DMS 273 (cell line): ENCODE results near the gene JMJD1C.
"Not testable (repeated sequence)": the region's sequence is repeated elsewhere in the genome, so short reads cannot be mapped to it uniquely, and the experiment has no call there.

Source experiments
- DNase-seq: peaks from one replicate; lab custom pipeline; 2025; ENCODE audit not compliant: unreplicated experiment; lab: John Stamatoyannopoulos, UW

JMJD1C gene

DNA sequence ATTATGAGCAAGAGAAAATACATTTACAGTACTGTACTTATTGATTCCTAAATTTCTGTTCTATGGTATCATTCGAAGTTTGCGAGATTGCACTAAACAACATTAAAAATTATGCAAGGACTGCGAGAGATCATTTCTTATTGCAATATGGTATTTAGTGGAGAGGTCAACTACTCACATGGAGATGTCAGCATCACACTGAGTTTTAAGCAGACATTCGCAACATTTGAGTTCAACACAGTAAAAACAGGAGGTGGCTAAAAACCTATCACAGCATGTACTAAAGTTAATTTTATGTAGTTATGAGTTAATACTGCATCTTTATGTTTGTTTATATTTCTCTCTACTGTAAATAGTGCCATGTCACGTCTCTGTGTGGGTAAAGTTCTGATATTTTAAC lies 53.5 kb downstream of the JMJD1C start:
- no peak for DNase-seq

DNA sequence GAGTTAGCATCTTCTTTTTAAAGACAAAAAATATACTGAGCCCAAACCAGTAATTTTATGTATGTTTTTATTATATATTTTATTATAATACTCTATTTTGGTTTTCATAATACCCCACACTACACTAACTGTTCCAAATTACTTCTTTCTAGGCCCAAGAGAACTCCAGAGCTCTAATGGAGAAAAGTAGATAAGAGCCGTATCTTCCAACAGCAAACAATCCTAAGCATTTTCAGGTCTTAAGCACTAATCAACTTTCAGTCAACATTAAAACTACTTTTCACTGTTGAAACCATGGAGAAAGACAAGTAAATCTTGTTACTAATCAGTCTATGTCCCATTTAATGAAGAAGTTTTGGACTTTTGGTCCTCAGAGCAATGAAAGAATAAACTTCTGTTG lies 55.1 kb downstream of the JMJD1C start:
- no peak for DNase-seq

- DNase-seq, result no peak
Observed at GRCh38 chr10:63409465-63410027, 56.2 kb downstream of the JMJD1C start.

DNA sequence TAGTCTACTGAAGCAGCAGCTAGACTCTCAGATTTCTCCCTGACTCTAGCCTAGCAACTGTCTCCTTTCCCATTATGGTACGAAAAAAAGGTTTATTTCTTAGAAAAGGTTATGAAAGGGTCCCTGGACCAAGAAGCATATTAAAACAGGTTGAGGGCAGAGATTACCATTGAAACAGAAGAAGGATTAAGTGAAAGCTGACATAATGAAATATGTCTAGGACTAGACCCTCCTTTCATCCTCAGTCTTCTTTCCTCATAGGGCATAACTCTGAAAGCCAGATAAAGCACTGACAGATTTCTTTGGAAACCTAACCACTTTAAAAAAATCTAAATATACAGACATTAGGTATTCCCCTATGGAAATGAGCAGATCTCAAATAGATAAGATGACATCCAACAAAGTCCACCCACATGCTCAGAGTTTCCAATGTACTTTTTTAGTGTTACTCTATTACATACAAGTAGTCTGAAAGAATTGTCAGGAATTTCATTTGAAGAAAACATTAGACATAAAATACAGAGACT lies 58.6 kb downstream of the JMJD1C start:
- DNase-seq, result no peak

GRCh38 chr10:63396133-63396761 lies 69.5 kb downstream of the JMJD1C start:
- no peak for DNase-seq

DNA sequence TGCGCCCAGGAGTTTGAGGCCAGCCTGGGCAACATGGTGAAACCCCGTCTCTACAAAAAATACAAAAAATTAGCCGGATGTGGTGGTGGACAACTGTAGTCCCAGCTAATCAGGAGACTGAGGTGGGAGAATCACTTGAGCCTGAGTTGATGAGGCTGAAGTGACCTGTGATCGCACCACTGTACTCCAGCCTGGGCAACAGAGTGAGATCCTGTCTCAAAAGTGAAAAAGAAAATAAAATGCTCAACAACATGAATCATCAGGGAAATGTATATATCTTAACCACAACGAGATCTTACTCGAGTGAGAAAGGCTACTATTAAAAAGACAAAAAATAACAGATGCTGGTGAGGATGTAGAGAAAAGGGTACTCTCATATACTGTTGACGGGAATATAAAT lies 72.7 kb downstream of the JMJD1C start:
- no peak for DNase-seq

- no peak for DNase-seq
Observed at GRCh38 chr10:63392224-63392623, 73.6 kb downstream of the JMJD1C start.

GRCh38 chr10:63391812-63392211 lies 74.0 kb downstream of the JMJD1C start:
- no peak for DNase-seq

DNA sequence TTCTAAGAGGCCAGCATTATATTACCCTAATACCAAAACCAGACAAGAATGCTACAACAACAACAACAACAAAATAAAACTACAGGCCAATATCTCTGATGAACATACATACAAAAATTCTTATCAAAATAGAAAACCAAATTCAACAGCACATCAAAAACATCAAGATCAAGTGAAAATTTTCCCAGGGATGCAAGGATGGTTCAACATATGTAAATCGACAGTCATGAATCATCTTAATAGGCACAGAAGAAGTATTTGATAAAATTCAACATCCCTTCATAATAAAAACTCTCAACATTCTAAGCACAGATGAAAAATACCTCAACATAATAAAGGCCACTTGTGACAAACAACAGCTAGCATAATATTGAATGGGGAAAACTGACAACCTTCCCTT lies 75.3 kb downstream of the JMJD1C start:
- no peak for DNase-seq

DNA sequence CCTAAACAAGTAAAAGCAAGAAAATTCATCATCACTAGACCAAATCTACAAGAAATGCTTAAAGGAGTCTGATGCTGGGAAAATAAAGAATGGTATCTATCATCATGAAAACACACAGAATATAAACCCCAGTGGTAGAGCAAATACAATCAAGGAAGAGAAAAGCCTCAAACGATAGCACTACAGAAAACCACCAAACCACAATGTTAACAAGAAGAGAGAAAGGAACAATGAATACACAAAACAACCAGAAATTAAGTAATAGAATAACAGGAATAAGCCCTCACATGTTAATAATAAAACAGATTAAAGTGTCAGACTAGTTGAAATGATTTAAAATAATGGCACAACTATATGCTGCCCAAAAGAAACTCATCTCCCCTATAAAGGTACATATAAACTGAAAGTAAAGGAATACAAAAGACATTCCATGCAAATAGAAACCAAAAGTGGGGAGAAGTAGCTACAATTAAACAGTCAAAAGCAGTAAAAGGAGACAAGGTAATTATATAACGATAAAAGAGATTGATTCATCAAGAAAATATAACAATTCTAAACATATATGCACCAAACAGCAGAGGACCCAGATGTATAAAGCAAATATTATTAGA lies 77.3 kb downstream of the JMJD1C start:
- DNase-seq, result no peak

GRCh38 chr10:63385254-63385653 lies 80.5 kb downstream of the JMJD1C start:
- no peak for DNase-seq

GRCh38 chr10:63384675-63385074 lies 81.1 kb downstream of the JMJD1C start:
- DNase-seq, result no peak

DNA sequence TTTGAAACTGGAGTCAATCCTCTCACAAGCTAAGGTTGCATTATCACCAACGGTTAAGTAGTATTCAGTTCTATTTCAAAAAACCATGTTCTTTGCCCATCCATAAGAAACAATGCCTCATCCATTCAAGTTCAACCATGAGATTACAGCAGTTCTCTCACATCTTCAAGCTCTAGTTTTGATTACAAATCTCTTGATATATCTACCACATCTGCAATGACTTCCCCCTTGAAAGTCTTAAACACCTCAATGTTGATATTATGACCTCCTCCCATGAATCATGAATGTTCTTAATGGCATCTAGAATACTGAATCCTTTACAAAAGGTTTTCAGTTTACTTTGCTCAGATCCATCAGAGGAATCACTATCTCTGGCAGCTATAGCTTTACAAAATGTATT lies 81.8 kb downstream of the JMJD1C start:
- no peak for DNase-seq

DNA sequence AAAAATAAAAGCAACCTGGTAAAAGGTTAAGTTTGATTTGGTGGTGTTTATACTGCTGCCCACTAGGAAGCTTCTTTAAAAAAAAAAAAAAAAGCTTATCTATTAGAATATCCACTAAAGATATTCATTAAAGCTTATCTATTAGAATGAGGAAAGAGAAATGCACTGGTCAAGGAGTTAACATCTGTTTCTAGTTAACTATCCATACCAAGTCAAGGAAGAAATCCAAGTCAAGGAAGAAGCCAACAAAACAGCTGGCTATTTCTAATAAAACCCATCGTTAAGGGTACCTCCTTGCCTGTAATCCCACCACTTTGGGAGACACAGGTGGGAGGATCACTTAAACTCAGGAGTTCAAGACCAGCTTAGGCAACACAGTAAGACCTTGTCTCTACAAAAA lies 82.6 kb downstream of the JMJD1C start:
- no peak for DNase-seq

GRCh38 chr10:63382066-63382465 lies 83.7 kb downstream of the JMJD1C start:
- DNase-seq, result no peak

GRCh38 chr10:63377305-63377661 lies 88.5 kb downstream of the JMJD1C start:
- not testable (repeated sequence) for DNase-seq

DNA sequence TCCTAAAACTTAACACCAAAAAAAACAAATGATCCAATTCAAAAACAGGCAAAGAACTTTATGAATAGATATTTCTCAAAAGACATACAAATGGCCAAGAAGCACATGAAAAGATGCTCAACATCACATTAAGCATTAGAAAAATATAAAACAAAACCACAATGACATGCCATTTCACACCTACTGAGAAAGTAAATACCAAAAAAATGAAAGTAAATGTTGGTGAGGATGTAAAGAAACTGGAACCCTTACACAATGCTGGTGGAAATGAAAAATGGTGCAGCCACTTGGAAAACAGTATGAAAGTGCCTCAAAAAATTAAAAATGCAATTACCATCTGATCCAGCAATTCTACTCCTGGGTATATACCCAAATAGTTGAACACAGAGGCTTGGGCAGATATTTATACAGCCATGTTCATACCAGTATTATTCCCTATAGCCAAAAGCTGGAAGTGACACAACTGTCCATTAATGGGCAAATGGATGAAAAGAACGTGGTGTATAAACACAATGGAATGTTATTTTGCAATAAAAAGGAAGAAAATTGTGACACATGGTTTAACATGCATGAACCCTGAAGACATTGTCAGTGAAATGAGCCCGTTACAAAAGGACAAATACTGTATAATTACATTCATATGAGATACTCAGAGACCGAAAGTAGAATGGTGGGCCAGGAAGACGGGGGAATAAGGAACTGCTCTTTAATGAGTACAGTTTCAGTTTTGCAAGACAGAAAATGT lies 89.0 kb downstream of the JMJD1C start:
- no peak for DNase-seq

- no peak for DNase-seq
Observed at GRCh38 chr10:63375859-63376258, 89.9 kb downstream of the JMJD1C start.

DNA sequence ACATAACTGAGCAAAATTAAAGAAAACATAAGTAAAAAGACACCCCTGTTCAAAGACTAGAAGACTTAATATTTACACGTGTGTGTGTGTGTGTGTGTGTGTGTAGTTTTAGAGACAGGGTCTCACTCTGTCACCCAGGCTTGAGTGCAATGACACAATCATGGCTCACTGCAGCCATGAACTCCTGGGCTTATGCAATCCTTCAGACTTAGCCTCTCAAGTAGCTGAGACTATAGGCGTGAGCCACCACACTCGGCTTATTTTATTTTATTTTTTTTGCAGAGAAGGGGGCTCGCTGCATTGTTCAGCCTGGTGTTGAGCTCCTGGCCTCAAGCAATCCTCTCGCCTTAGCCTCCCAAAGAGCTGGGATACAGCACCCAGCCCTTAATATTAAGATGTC lies 90.3 kb downstream of the JMJD1C start:
- DNase-seq, result no peak

DNA sequence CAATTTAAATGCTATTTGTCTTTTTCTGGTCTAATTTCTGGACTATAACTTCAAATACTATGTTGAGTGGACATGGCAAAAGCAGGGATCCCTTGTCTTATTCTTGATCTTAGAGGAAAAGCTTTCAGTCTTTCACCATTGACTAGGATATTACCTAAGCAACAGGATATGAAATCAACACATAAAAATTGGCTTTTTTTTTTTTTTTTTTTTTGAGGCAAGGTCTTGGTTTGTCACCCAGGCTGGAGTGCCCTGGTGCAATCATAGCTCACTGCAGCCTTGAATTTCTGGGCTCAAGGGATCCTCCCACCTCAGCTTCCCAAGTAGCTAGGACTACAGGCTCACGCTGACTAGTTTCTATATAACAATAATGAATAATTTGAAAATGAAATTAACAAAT lies 90.8 kb downstream of the JMJD1C start:
- no peak for DNase-seq

- DNase-seq, result no peak
Observed at GRCh38 chr10:63373176-63373575, 92.6 kb downstream of the JMJD1C start.

DNA sequence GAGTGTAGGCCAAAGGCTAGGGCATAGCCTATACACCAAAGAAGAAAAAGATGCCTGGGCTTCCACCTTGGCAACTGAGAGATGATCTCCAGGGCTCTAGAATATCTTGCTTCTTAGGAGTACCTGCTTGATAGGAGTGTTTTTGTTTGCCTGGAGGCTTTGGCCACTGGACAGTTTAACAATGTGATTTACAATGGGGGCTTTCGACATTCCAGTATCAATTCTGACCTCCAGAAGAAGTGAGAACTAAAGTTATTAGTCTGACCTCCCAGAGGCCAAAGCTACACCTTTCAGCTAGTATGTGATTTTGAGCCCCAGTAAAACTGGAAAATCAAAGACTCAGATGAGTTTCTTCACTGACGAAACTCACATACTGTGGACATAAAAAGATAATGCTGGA lies 96.1 kb downstream of the JMJD1C start:
- DNase-seq, result no peak
